Esophagus squamous epithelium (tissue), 4 donors: ENCODE measurements around the gene SLC19A2.

Experiments used
- POLR2A ChIP-seq, 4 donors: fragments of 450-650 bp; IDR thresholded peaks; one replicate each; pipeline ENCODE4 v1.6.1; 2017; ENCODE audit warnings: antibody characterized with exemption in 4 of 4, mild to moderate bottlenecking in 4 of 4, moderate library complexity in 3 of 4
- TF ChIP-seq, protein P1 (sequence below), 6 experiments: fragments of 450-650 bp in 4 of 6; fragments of 200-600 bp in 2 of 6; sonication (generic) in 2 of 6; IDR thresholded peaks; one replicate each; pipeline ENCODE4 v1.5.1; 2016 to 2019; ENCODE audit warnings: antibody characterized with exemption in 6 of 6, mild to moderate bottlenecking in 4 of 6, moderate library complexity in 4 of 6

DNA sequence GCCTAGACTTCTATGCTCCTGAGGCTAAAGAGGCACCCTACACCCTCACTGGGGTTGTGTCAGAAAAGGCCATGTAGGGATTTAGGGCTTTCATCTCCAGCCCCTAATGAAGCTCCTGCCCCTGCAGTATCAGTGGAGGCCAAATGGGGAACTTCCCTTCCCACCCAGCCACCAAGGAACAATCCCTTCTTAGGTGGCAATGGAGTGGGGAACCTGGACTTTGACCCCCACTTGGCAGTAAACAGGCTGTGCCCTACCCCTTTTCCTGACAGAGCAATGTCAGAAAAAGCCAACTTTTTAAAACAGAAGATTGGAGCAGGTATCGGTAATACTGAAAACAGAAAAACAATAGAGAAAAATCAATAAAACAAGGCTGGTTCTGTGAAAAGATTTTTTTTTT, 35.5 kb upstream of the SLC19A2 start:
- TF ChIP-seq, protein P1, sequence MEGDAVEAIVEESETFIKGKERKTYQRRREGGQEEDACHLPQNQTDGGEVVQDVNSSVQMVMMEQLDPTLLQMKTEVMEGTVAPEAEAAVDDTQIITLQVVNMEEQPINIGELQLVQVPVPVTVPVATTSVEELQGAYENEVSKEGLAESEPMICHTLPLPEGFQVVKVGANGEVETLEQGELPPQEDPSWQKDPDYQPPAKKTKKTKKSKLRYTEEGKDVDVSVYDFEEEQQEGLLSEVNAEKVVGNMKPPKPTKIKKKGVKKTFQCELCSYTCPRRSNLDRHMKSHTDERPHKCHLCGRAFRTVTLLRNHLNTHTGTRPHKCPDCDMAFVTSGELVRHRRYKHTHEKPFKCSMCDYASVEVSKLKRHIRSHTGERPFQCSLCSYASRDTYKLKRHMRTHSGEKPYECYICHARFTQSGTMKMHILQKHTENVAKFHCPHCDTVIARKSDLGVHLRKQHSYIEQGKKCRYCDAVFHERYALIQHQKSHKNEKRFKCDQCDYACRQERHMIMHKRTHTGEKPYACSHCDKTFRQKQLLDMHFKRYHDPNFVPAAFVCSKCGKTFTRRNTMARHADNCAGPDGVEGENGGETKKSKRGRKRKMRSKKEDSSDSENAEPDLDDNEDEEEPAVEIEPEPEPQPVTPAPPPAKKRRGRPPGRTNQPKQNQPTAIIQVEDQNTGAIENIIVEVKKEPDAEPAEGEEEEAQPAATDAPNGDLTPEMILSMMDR (IDR thresholded peaks at IDR 0.05) = no peak
- TF ChIP-seq POLR2A (IDR thresholded peaks at IDR 0.05) = no peak
